K562 treated with DMSO at 1 percent for 4 hours (cell line): Measurements from ENCODE around the gene PLPP6. TPM values are rescaled to one million over a fixed set of nuclear protein-coding genes. Genes with fewer than 3 reads are reported as not detected.

Experiments
- total RNA-seq: library from RNA; unstranded; fragments of 300-600 nt; gene quantifications from 2 replicates; pipeline ENCODE4 v1.2.3, GENCODE V29; 2022; ENCODE audit not compliant: insufficient read depth

PLPP6 gene
- total RNA-seq: 2.7 and 5.4 TPM in 2 replicates

DNA sequence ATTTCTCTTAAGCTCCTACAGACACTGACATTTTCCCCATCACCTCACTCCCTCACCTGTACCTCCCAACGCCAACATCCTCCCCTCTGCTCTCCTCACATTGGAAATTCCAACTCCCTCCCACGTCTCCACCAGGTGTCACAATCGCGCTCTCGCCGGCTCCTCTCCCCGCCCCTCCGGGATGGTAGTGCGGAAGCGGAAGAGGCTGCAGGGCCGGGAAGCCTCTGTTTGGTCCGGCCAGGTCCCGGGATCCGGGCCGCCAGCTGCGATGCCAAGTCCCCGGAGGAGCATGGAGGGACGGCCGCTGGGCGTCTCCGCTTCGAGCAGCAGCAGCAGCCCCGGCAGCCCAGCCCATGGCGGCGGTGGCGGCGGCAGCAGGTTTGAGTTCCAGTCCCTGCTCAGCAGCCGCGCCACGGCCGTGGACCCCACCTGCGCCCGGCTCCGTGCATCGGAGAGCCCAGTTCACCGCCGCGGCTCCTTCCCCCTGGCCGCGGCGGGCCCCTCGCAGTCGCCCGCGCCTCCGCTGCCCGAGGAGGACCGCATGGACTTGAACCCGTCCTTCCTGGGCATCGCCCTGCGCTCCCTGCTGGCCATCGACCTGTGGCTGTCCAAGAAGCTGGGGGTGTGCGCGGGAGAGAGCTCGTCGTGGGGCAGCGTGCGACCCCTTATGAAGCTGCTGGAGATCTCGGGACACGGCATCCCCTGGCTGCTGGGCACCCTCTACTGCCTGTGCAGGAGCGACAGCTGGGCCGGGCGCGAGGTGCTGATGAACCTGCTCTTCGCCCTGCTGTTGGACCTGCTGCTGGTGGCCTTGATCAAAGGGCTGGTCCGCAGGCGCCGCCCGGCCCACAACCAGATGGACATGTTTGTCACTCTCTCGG lies at the start of gene PLPP6:
Gene PLPP6 (plus strand): TSS at position 187 of the 881 bp plus-strand sequence. CDS start 82 bp downstream, at position 269.

DNA sequence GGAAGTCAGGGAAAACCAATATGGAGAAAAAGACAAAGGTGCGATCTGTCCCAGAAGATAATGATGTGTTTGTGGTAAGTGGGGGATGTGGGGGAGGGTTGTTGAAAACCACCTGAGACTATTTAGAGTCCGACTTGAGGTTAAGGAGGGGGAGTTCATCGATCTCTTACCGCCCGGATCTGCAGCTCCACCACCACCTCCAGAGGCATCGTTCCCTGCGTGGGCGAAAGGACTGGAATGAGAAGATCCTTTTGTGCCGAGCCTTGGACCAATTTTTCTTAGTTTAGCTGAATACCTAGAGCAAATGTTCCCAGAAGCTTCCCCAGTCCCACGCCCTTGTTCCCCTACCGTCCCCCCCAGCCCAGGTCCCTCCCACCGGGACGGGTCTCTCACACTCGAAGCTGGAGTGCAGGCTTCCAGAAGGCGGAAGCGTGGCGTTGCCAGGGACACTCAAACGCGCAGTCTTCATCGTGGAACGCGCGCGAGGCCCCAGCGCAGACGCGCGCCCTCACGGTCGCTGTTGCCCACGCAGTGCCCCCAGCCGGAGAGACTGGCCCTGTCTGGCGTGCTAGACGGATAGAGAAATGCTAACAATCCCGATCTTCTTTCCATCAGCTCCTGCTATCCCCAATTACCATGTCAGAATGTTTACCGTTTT lies 4.1 kb downstream of the PLPP6 start, which contains the start of gene SPATA6L:
Gene SPATA6L (minus strand): TSS at position 439 of the 658 bp plus-strand sequence. CDS start 230 bp downstream, at position 209.

DNA sequence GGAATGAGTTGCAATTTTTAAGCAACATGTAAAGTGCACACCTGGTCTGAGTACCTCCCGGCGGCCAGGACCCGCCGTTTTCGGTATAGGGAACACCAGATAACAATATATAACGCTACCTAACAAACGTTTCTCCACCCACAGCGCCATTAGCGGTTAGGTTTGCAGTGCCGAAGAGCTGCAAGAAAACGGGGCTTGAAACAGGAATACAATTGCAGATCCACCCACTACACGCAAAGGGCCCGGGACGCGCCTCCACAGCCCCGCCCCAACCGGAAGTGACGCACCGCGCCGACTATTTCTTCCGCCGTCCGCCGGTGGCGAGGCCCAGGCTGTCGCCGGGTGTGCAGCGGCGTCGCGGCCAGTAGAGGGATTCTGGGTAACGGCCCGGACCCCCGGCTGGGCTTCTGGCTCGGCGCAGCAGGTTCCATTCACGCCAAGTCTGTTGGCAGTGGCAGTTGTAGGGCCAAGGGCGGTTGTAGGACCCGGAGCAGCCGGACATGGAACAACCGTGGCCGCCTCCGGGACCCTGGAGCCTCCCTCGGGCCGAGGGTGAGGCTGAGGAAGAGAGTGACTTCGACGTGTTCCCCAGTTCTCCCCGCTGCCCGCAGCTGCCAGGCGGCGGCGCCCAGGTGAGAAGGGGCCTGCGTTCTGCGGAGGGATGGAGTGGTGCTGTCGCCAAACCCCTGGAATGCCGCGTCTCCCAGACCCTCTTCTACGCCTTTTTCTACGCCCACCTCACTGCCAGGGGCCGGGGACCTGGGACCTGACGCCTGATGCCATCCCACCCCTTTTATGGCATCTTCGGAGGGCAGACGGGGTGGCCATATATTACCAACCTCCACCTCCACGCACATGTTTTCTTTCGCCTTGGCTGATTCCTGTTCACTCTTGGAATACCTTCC lies 17.4 kb downstream of the PLPP6 start, which contains the start of gene CDC37L1:
Gene CDC37L1 (plus strand): TSS at position 302 of the 905 bp plus-strand sequence. CDS start 199 bp downstream, at position 501.

Other genes with a start within 250 kb of the PLPP6 start
- not detected in 2 replicates for gene SLC1A1, start 171.8 kb upstream of the PLPP6 start, total RNA-seq
- gene SPATA6L, start 4.2 kb downstream of the PLPP6 start, total RNA-seq: not detected in 2 replicates
- 4.4 and 7.6 TPM in 2 replicates for gene CDC37L1, start 17.3 kb downstream of the PLPP6 start, total RNA-seq
- 20.5 and 22.5 TPM in 2 replicates for gene AK3, start 78.9 kb downstream of the PLPP6 start, total RNA-seq
- 12.1 and 15.0 TPM in 2 replicates for gene RCL1, start 130.7 kb downstream of the PLPP6 start, total RNA-seq